ENCODE measurements around the gene PUSL1. TPM values are rescaled to one million over a fixed set of nuclear protein-coding genes. Genes with fewer than 3 reads are reported as not detected.

PUSL1 gene
- total and polyA plus RNA-seq, 2 of the 13 experiments (the other 11 are each of a cell fraction or from before 2014, with no cell fraction given), result 8.3 to 22.2 TPM

DNA sequence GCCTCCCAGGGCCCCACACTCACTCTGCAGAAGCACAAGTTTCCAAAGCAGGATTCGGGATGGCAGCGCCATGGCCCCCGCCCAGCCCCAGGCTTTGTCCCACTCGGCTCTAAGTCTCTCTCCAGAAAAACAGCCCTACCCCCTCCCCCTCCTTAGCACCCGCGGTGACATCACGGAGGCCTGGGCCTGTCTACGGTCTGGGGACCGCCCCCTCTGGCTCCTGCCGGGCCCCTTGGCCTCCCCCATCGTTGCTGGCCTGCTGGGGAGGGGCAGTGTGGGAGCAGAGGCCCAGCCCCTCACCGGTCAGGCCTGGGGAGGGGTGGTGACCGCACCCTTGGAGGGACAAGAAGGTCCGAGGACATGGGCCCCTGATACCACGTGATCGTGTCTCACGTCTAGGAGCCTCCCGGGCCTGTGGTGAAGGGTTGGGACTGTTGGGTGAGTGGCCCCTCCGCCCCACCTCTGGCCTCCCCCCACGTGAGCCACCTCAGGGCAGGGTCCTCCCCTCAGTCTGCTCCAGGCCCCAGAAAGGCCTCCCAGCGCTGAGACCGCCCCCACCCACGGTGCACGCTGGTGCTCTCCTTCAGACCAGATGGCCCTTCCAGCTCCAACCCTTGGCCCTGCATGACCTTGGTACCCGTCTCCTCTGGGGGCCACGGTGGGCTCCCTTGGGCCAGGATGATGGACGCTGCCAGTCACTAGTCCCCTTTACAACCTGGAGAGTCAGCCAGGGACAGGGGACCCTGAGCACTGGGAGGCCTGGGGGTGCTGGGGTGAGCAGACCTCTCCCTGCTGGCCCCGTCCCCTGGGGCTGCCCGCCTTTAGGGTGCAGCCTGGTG, 50.3 kb downstream of the PUSL1 start, which contains the start of gene MXRA8 (continued):
- TF ChIP-seq, protein P1, sequence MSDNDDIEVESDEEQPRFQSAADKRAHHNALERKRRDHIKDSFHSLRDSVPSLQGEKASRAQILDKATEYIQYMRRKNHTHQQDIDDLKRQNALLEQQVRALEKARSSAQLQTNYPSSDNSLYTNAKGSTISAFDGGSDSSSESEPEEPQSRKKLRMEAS (IDR thresholded peaks at IDR 0.05), result peak; percentile 79
- TF ChIP-seq KDM3A (CRISPR knock-in tag; IDR thresholded peaks at IDR 0.05; ENCODE audit: low read depth) (0 out of 2 replicates have a peak, but pooled peaks have one; percentile 25), FOXA1 (IDR thresholded peaks at IDR 0.05) (no peak), FOXA1 (CRISPR knock-in tag; IDR thresholded peaks at IDR 0.05) (no peak), SP140L (CRISPR knock-in tag; IDR thresholded peaks at IDR 0.05; ENCODE audit: borderline replicate concordance) (no peak), SIN3A (IDR thresholded peaks at IDR 0.05; ENCODE audit: borderline replicate concordance, low read depth, low read length) (peak; percentile 41; the same call in 1 of the 2 replicates), SOX5 (CRISPR knock-in tag; IDR thresholded peaks at IDR 0.05; ENCODE audit: borderline replicate concordance) (peak; percentile 37; the same call in 1 of the 2 replicates), ZNF274 (CRISPR knock-in tag; IDR thresholded peaks at IDR 0.05) (0 out of 2 replicates have a peak, but pooled peaks have one; percentile 50), ZMYM4 (CRISPR knock-in tag; IDR thresholded peaks at IDR 0.05) (0 out of 2 replicates have a peak, but pooled peaks have one; percentile 25), RBM22 (optimal IDR thresholded peaks at IDR 0.05; ENCODE audit: low read length) (no peak), TOE1 (CRISPR knock-in tag; IDR thresholded peaks at IDR 0.05) (no peak), FOXC1 (CRISPR knock-in tag; IDR thresholded peaks at IDR 0.05; ENCODE audit: borderline replicate concordance) (peak; percentile 47; the same call in 1 of the 2 replicates), ZNF724P (CRISPR knock-in tag; IDR thresholded peaks at IDR 0.05; ENCODE audit: borderline replicate concordance) (0 out of 2 replicates have a peak, but pooled peaks have one; percentile 51), ZNF383 (CRISPR knock-in tag; IDR thresholded peaks at IDR 0.05; ENCODE audit: borderline replicate concordance) (no peak), NR2F6 (IDR thresholded peaks at IDR 0.05) (peak; percentile 51; the same call in 1 of the 2 replicates), NR2F6 (CRISPR knock-in tag; IDR thresholded peaks at IDR 0.05) (no peak; the same call in 1 of the 2 replicates), ZSCAN22 (CRISPR knock-in tag; IDR thresholded peaks at IDR 0.05) (peak; percentile 40; the same call in 1 of the 2 replicates), HIVEP1 (CRISPR knock-in tag; IDR thresholded peaks at IDR 0.05) (0 out of 2 replicates have a peak, but pooled peaks have one; percentile 33)
- TF ChIP-seq, protein P2, sequence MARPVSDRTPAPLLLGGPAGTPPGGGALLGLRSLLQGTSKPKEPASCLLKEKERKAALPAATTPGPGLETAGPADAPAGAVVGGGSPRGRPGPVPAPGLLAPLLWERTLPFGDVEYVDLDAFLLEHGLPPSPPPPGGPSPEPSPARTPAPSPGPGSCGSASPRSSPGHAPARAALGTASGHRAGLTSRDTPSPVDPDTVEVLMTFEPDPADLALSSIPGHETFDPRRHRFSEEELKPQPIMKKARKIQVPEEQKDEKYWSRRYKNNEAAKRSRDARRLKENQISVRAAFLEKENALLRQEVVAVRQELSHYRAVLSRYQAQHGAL (CRISPR knock-in tag; IDR thresholded peaks at IDR 0.05; ENCODE audit: not compliant biosample characterization), result no peak
- TF ChIP-seq, protein P3, sequence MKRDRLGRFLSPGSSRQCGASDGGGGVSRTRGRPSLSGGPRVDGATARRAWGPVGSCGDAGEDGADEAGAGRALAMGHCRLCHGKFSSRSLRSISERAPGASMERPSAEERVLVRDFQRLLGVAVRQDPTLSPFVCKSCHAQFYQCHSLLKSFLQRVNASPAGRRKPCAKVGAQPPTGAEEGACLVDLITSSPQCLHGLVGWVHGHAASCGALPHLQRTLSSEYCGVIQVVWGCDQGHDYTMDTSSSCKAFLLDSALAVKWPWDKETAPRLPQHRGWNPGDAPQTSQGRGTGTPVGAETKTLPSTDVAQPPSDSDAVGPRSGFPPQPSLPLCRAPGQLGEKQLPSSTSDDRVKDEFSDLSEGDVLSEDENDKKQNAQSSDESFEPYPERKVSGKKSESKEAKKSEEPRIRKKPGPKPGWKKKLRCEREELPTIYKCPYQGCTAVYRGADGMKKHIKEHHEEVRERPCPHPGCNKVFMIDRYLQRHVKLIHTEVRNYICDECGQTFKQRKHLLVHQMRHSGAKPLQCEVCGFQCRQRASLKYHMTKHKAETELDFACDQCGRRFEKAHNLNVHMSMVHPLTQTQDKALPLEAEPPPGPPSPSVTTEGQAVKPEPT (CRISPR knock-in tag; IDR thresholded peaks at IDR 0.05; ENCODE audit: low read depth), result peak; percentile 29; the same call in 1 of the 2 replicates
- TF ChIP-seq, protein P4, sequence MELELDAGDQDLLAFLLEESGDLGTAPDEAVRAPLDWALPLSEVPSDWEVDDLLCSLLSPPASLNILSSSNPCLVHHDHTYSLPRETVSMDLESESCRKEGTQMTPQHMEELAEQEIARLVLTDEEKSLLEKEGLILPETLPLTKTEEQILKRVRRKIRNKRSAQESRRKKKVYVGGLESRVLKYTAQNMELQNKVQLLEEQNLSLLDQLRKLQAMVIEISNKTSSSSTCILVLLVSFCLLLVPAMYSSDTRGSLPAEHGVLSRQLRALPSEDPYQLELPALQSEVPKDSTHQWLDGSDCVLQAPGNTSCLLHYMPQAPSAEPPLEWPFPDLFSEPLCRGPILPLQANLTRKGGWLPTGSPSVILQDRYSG (CRISPR knock-in tag; IDR thresholded peaks at IDR 0.05), result no peak
- TF ChIP-seq, protein P5, sequence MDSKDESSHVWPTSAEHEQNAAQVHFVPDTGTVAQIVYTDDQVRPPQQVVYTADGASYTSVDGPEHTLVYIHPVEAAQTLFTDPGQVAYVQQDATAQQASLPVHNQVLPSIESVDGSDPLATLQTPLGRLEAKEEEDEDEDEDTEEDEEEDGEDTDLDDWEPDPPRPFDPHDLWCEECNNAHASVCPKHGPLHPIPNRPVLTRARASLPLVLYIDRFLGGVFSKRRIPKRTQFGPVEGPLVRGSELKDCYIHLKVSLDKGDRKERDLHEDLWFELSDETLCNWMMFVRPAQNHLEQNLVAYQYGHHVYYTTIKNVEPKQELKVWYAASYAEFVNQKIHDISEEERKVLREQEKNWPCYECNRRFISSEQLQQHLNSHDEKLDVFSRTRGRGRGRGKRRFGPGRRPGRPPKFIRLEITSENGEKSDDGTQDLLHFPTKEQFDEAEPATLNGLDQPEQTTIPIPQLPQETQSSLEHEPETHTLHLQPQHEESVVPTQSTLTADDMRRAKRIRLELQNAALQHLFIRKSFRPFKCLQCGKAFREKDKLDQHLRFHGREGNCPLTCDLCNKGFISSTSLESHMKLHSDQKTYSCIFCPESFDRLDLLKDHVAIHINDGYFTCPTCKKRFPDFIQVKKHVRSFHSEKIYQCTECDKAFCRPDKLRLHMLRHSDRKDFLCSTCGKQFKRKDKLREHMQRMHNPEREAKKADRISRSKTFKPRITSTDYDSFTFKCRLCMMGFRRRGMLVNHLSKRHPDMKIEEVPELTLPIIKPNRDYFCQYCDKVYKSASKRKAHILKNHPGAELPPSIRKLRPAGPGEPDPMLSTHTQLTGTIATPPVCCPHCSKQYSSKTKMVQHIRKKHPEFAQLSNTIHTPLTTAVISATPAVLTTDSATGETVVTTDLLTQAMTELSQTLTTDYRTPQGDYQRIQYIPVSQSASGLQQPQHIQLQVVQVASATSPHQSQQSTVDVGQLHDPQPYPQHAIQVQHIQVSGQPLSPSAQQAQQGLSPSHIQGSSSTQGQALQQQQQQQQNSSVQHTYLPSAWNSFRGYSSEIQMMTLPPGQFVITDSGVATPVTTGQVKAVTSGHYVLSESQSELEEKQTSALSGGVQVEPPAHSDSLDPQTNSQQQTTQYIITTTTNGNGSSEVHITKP (CRISPR knock-in tag; IDR thresholded peaks at IDR 0.05; ENCODE audit: low read depth), result peak; percentile 64; the same call in 1 of the 2 replicates

Data from HepG2 (cell line).